Measurements from ENCODE around the gene MOCOS. TPM values are rescaled to one million over a fixed set of nuclear protein-coding genes. Genes with fewer than 3 reads are reported as not detected.
A peak's percentile ranks its signal among the peaks of the same experiment; 100 is the strongest.

MOCOS gene
- total RNA-seq, 1 donor from 2014 or later = 7.5 TPM

DNA sequence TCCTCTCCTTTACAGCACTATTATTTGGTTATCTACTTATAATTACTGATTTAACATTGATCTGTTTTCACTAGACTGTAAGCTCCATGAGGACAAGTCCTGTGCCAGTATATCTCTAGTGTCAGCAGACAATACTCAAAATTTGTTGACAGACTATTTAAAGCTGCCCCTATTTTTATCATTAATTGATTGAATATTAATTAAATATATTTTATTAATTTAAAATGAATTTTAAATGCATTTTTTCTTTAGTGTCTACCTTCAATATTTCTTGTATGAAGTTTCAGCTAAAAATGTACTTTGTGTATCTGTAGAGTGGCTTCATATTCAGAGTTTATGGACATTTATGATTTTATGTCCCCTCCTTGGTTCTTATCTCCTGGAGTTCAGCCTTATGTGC lies 83.9 kb downstream of the MOCOS start:
- DNase-seq (ENCODE audit: low spot score) = no peak

DNA sequence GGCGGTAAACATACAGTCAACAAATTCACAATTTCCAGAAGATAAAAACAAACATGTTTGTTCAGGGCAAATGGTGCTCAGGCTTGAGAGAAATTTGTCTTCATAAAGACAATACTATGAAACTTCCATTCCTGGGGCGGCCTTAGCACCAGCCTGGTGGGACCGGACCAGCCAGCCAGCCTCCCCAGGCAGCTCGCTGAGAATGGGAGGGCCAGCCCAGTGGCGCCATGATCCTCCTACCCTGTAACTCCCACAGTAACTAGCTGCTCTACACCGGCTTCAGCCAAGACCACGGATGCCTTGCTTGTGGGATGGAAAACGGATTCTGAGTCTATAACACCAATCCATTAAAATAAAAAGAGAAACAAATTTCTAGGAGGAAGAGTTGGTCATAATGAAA lies 86.0 kb downstream of the MOCOS start:
- DNase-seq (ENCODE audit: low spot score) = no peak

DNA sequence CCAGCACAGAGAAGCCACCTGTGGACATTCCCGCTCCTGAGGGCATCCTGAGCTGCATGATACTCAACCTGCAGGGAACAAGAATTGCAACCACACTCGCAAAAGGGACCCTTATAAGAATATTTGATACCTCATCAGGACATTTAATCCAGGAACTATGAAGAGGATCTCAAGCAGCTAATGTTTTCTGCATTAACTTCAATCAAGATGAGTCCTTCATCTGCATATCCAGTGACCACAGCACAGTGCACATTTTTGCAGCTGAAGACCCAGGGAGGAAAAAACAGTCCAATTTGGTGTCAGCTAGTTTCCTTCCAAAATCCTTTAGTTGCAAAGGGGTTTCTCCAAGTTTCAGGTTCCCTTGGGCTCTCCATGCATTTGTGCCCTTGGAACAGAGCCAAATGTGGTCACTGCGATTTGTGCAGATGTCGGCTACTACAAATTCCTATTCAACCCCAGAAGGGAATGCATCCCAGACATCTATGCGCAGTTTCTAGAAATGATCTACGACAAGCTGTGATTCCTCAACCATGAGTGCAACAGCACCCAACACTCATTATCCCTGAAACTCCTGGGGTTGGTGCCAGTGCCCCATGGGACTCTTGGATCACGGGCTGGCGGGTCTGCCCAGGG lies 86.9 kb downstream of the MOCOS start:
- no peak for DNase-seq (ENCODE audit: low spot score)

DNA sequence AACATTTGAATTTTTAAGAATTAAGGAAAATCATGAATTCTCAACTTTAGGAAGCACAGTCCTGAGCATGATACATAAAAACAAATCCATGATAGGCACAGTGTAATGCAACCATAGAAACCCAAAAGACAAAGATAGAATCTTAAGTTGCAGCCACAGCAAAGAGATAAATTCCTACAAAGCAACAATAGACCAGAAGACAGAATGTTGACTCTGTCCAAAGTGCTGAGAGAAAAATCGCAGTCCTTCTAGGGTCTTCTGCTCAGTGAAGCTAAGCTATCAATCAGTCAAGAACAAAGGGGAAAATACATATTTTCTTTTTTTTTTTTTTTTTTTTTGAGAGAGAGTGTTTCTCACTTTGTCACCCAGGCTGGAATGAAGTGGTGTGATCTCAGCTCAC lies 88.3 kb downstream of the MOCOS start:
- no peak for DNase-seq (ENCODE audit: low spot score)

DNA sequence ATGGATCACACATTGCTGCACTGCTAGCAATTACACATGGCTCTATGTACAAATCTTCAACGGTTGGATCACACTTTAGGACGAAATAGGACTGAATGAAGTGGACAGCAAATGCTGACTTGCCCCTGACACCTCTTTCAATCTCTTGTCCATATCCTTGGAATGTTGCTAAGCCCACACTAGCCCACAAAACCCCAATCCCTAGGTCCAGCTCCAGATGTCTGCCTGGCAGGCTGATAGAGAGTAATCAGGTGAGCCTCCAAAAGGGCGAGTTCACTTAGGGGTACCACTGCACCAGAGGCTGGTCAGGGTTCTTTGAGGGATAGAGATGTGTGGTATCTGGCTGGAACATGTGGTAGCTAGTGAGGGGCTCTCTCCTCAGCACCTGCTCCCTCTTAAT lies 91.7 kb downstream of the MOCOS start:
- DNase-seq (ENCODE audit: low spot score) = no peak

DNA sequence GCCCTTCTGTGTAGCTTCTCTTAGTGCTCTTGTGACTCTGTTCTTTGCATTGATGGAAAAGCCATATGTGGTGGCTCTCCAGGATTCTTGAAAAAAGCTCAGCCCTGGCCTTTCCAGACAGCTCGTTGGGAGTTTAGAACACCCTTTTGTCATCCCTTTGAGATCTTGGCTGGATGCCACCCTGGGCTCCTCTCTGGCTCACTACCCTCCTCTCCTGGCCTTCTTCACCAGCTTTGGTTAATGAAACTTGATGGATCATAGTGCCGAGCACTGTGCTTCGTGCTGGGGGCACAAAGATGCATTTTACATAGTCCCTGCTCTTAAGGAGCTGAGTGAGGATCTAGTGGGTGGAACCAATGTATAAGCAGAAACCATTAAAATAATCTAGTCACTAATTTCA lies 94.6 kb downstream of the MOCOS start:
- no peak for DNase-seq (ENCODE audit: low spot score)

DNA sequence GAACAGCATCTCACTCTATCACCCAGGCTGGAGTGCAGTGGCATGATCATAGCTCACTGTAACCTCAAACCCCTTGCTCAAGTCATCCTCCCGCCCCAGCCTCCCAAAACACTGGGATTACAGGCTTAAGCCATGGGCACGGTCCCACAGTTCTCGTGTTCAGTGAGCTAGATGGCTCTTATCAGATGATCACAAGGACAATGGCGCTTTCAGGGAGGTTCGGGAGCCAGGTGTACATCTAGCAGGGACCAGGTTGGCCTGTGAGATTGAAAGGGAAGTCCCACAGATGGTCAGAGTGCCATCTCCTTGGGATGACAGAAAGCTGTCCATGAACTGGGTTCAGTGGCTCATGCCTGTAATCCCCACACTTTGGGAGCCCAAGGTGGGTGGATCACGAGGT lies 96.2 kb downstream of the MOCOS start:
- DNase-seq (ENCODE audit: low spot score) = no peak

DNA sequence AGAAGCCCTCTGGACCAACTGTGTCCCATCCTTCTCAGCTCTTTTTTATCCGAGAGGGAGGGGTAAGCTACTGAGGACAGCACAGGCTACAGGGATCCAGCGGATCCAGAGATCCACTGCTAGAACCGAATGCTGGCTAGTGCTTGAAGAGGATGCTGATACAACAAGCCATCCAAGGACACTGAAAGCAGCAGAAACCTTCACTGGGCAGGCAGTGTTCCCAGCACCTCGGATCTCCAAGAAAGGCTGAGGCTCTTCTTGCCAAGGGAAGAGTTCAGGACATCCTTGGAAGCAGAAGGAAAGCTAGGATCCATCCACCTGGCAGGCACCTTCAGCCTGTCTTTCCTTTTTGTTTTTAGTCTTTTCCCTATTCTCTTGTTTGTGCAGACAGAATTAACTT lies 97.0 kb downstream of the MOCOS start:
- DNase-seq (ENCODE audit: low spot score) = no peak

DNA sequence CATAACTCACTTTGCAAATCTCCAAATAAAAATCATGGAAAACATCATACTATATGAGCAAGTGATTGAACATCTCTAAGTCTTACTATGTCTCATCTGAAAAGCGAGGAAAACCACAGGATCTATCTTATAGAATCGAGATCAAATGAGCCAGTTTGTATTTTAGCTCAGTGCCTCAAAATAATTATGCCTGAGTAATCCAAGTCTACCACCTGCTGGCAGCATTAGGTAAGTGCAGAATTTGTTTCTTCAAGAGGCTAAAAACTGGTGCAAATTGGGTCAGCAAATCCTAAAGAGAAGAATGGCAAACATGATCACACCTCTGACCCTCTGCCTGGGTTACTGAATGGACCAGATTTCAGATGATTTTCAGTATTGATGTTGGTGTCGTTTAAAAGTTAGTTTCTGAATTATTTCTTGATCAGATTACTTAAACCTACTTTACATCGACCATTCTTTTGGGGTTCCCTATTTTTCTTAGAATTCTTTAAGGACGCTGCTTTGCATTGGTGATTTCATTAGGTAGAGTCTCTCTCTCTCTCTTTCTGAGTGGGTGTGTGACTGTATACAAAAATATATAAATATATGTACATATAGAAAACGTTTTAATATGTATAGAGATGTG lies 97.5 kb downstream of the MOCOS start:
- peak; percentile 60 for DNase-seq (ENCODE audit: low spot score)

DNA sequence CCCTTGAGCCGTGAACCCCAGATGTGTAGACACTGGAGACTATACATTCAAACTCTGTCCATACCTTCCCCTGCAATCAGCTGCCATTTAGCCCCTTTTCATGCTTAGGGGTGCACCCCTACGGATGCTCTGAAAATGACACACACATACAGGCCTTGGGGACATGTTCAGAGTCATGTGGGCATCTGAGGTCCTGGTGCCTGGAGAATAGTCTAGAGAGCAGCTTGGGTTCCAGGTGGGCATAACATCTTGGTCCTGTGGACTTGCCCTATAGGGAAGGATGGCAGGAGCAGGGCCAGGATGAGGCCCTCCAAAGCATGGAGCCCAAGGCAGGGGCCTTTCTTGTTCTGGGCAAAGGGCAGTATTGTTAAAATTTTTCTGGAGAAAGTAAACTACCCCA lies 100.4 kb downstream of the MOCOS start:
- DNase-seq (ENCODE audit: low spot score) = no peak

DNA sequence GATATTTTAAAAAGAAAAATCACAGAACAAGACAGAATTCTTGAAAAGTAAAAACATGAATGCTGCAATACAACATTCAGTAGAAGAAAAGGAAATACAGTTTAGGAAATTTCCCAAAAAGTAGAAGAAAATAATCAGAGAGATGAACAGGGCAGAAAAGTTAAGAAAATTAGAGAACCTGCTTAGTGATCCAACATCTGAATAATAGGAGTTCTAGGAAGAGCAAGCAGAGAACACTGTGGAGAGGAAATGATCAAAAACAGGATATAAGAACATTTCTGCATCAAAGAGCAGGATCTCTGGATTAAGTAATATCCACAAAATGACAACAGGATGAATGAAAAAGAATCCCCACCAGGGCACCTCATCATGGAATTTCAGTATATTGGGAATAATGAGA lies 101.4 kb downstream of the MOCOS start:
- DNase-seq (ENCODE audit: low spot score) = no peak

DNA sequence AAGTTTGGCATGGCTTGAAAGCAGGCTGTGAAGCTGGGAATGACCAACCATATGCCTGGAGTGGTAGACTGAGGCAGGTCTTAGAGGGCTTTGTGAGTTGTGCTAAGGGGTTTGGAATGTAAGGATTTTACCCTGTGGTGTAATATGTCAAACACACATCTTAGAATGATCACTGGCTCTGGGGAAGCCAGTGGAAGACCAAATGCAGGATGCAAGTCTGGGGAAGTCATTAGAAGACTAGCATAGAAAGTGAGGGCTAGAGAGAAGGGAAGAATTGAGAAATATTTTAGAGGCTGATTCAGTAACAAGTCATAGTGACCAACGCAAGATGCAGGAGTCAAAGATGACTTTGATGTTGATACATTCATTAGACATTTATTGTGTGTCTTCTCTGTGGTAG lies 106.7 kb downstream of the MOCOS start:
- DNase-seq (ENCODE audit: low spot score) = no peak

DNA sequence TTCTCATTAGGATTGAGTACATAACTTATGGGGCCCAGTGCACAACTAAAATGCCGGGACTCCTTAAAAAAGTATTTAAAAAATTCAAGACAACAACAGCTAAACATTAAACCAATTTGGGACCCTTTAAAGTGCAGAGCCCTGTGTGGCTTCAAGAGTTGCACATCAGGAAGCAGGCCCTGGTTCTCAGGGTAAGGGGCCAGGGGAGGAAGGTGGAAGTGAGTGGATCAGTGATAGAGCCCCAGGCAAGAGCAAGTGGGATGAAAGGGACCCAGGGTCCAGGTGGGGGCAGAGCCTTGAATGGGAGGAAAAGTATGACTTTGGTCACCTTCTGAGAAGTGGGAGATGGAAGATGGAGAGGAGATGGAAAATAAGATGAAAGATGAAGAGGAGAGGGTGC lies 107.9 kb downstream of the MOCOS start:
- DNase-seq (ENCODE audit: low spot score) = no peak

DNA sequence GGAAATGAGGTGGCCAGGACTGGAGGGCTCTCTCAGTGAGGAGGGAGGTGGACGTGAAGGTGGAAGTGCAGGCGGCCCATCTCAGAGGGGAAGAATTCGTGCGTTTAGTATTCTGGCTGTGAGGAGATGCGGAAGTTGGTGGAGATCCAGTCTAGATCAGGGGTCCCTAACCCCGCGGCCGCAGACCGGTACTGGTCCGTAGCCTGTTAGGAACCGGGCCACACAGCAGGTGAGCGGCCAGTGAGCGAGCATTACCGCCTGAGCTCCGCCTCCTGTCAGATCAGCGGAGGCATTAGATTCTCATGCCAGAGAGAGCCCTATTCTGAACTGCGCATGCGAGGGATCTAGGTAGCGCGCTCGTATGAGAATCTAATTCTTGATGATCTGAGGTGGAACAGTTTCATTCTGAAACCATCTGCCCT lies 108.6 kb downstream of the MOCOS start:
- DNase-seq (ENCODE audit: low spot score) = no peak

DNA sequence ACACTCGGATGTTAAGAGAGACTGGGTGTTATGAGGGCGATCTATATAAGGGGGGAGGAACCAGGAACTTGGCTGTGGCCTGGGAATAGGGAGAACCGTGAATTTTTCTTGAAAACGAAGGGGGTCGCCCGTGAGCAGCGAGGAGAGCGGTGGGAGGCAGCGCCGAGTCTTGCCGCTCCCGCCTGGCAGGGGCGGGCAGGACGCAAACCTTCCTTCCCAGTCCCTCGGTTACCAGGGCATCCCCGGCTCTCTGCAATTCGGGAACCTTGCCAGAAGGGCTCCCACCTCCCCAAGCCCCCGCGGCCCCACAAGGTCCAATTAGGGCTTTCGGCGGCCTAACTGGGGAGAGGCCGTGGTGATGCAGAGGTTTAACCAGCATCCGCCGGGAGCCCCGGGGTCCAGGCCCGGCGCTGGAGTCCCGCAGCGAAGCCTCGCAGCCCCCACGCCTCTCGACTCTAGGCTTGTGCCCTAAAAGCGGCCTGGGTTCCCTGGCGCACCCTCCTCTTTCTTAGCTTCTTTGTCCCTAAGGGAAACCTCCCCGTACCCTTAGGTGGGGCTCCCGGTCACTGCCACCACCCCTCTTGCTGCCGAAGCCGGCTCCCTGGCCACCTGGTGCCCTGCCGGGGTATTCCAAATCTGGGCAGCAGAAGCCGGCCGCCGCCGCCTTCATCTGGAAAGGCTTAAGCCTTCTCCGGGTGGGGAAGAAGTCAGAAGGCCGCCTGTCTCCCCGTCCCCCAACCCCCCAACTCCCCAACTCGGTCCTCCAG lies 109.5 kb downstream of the MOCOS start:
- DNase-seq (ENCODE audit: low spot score) = peak; percentile 31

DNA sequence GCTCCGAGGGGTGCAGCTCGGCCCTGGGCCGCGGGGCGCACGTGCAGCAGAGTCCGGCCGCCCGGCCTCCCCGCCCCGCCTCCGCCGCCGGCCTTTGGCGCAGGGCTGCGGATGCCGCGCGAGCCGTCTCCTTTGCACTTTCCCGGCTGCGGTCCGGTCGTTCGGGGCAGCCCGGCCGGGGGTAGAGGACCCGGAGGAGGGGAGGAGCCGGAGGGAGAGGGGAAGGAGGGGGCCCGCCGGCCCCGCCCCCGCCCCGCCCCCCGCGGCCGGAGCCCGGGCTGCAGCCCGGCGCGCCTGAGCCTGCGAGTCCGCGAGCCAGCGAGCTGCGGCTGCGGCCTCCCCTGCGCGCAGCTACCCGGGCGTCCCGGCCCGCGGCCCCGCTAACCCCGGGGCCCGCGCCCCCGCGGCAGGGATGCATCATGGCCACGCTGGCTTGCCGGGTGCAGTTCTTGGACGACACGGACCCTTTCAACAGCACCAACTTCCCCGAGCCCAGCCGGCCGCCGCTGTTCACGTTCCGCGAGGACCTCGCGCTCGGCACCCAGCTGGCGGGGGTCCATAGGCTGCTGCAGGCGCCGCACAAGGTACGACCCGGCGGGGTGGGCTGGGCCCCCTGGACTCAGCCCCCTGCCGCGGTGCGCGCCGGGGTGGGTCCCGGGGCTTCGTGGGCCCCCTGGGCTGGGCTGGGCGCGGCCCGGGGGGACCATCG lies 110.3 kb downstream of the MOCOS start, which contains the start of gene FHOD3:
FHOD3 (plus strand) TSS at position 297 of the 709 bp plus-strand sequence; CDS start at position 420, 123 bp downstream.
- DNase-seq (ENCODE audit: low spot score) = peak; percentile 35

DNA sequence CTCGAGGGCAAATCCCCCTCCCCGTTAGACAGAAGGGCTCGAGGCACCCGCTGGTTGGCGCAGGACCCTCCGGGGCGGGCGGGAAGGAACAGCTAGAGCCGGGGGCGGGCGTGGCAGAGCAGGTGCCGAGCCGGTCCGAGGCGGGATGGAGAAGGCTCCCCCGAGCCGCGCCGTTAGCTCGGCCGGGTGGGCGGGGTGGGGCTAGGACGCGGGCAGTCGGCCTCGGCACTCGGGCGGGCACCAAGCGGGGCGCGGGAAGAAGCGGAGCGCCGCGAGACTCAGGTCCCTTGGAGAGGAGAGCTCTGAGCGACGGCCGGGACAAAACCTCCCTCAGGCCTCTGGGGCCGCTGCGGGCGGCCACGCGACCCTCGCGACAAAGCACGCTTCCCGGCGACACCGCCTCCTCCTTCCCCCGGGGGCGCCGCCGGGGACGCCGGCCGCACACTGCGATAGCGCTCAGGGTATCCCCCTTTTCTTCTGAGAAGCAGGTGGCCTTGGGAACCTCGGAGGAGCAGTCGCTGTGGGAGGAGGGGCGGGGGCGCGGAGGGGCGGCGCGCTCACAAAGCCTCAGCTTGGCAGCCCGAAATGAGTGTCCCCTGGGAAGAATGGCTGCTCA lies 110.9 kb downstream of the MOCOS start:
- DNase-seq (ENCODE audit: low spot score) = no peak

DNA sequence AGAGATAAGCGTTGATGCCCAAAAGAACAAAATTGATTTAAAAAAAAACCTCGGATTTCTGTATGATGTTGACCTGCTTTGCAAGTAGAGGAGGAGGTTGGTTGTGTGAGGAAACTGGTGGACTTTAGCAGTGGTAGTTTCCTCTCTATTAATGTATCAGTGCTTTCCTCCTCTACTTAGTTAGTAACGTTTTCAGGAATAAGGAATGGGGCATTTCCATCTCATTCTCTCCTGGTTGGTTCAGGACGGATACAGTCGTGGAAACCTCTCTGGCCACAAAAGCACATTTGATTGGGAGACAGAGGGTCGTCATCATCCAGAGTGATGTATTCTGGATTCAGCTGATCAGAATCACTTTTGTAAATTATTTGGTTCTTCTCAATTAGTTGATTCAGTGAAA lies 111.7 kb downstream of the MOCOS start:
- DNase-seq (ENCODE audit: low spot score) = no peak

DNA sequence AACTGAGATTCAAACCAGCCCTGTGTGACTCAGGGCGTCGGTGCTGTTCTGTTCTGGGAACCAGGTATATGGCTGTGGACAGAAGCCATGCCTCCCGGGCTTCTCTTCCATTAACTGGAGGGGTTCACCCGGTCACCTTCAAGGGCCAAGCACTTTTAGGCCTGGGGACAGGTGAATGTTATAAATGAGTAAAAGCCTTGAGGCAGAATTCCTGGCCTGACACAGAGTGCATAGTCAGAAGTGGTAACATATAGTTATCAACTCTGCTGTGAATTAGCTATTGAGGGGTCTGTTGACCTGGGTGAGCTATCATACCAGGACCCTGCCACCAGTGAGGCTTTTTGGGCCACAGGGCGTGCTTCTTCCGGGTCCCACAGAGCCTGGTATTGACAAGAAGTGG lies 112.9 kb downstream of the MOCOS start:
- no peak for DNase-seq (ENCODE audit: low spot score)

DNA sequence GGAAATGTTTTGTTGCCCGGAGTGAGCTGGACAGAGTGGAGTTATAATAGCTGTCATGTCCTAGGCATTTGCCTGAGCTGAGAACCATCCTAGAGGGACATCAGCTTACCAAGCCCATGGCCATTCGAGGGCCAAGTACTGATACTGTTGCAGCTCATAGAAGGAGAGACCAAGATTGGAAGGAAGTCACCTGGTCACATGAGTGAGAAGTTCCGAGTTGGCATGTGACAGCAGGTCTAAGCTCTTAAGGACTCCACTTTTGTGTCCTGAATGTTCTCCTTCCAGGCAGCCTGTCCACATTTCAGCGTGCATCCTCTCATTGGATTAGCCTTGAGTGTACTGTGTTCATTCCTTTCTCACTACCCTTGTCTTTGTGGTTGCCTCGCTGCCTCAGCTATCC lies 114.6 kb downstream of the MOCOS start:
- no peak for DNase-seq (ENCODE audit: low spot score)

DNA sequence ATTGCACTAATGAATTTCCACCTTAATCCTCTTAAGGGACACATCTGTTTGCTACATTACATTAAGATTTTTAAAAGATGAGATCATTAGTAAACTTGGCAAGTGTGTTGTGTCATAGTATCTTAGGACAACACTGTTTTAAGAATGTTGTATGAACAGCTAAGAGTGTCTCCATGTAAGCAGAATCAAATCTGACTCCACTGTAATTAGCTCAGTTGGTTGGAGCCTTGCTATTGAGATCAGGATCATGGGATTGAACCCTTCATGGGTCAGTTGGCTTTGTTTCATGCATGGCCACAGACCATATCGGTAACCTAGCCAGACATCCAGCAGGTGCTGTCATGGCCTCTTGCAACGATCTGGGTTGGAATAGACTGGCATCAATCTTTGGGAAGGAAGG lies 115.4 kb downstream of the MOCOS start:
- no peak for DNase-seq (ENCODE audit: low spot score)

DNA sequence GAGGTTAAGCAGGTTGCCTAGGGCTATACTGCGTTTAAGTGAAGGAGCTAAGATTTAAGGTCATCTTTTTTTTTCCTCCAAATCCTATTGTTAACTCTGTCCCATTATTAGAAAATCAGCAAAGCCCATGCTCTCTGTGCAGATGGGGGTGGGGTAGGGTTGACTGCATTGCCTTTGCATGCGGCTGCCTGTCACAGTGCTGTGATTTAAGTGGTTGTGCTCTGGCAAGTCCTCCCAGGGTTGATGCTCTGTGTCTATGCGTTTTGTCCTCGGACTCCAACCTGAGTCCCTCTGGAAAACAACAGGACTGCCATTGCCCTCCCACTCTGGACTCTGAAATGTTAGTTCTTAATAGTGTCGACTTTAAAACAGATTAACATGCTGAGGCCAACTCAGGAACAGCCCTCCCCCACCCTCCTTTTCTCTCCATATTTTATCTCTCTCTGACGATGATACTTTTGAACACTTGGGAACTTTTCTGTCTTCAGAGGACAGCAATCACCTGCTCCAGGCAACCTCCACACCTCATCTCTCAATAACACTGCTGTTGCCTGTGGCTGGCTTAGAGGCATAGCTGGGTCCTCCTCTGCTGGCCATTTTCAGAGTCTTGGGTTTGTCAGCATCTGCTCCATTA lies 116.0 kb downstream of the MOCOS start:
- DNase-seq (ENCODE audit: low spot score) = no peak
